GM21526 (cell line): ENCODE data around the gene RBM23.
A peak's percentile ranks its signal among the peaks of the same experiment; 100 is the strongest.

Source experiments
- ATAC-seq: cut with Tn5 transposase; IDR thresholded peaks from one replicate; pipeline ENCODE4 v1.9.1; 2021; ENCODE audit warnings: moderate library complexity; ENCODE audit not compliant: unreplicated experiment, low FRiP score

The RBM23 gene

DNA sequence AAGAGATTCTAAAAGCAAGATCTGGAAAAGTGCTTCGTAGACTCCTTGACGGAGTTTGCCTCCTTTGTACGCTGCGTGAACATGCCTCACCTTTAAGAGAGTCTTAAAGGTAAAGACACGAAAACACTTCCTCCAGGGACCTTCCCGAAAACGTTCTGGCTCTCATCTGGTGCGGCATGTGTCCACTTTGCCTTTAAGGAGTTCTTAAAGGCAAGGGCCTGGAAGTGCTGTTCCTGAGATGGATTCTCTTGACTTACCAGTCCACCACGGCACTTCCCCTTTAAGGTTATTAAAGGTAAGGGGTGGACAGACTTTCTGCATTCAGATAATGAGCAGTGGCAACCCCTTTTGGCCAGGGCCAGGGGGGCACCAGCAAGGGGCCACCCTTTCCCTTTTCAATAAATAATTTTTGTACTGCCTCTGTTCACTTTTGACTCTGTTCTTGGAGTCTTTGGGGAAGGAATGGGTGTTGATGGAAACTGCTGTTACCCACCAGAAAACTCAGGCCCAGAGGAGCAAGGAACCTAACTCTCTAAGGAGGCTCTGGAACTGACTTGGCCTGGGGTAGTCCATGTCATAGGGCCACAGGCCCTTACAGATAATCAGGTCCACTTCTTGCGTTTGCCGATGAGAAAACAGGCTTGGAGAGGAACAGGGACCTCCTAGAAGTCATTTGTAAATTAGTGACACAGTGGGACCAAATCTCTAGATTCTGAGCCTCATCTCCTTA is 31.5 kb downstream of the RBM23 start:
- peak; percentile 33 for ATAC-seq

DNA sequence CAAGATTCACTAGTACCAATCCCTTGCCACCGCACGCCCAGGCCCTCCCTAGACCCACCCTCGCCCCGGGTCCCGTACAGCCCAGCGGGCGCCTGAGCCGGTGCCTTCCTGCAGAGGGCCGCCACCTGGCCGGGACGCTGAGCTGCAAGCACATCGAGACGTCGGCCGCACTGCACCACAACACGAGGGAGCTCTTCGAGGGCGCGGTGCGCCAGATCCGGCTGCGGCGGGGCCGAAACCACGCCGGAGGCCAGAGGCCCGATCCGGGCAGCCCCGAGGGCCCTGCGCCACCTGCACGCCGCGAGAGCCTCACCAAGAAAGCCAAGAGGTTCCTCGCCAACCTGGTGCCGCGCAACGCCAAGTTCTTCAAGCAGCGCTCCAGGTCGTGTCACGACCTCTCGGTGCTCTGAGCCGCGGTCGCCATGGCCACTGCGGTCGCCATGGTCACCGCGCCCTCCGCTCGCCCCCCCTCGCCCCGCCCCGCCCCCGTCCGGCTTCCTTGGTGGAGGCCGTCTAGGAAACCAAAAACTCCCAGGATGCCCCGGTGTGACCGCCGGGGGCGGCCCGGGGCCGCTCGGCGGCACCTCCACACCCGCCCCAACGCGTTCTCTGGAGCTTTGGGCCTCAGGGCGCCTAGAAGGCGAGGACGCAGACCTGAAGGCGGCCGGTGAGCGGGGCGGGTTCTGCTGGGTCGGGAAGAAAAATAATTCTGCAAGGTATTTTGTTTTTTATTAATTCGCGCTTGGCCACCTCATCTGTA is 32.3 kb downstream of the RBM23 start:
- ATAC-seq = peak; percentile 38

DNA sequence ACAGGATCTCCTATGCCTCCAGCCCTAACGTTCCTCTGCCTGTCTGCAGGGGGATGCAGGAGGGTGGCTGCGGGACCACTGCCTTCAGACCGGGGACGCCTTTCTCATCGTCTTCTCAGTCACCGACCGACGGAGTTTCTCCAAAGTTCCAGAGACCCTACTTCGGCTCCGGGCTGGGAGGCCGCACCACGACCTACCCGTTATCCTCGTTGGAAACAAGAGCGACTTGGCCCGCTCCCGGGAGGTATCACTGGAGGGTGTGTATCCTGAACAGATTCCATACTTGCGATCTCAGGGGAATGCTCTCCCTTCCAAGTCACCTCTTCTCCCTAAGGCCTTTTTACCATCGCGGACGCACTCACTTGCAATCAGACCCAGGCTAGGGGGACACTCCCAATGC is 33.0 kb downstream of the RBM23 start:
- no peak for ATAC-seq

DNA sequence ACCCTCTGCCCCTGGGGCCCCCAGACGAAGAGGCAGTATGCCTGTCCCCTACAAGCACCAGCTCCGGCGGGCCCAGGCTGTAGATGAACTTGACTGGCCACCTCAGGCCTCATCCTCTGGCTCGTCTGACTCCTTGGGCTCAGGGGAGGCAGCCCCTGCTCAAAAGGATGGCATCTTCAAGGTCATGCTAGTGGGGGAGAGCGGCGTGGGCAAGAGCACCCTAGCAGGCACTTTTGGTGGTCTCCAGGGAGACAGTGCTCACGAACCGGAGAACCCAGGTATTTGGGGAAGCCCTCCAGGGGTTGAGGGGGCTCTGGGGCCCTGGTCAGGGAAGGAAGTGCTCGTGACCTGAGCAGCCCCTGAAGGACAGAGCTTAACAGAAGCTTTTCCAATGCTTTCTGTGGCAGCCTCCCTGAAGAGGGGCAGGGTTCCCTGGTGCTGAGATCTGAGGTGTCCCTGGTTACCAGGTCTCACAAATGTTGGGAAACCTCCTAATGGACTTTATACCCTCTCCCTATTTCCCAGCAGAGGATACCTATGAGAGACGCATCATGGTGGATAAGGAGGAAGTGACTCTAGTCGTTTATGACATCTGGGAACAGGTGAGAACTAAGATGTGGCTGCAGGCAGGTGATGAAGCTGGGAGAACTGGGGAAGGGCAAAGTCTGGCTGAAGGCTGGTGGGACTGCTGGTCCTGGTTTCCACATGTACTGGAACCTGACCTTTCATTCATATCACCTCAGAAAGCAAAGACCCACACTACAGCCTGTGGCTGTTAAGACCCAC is 34.0 kb downstream of the RBM23 start:
- ATAC-seq = no peak

DNA sequence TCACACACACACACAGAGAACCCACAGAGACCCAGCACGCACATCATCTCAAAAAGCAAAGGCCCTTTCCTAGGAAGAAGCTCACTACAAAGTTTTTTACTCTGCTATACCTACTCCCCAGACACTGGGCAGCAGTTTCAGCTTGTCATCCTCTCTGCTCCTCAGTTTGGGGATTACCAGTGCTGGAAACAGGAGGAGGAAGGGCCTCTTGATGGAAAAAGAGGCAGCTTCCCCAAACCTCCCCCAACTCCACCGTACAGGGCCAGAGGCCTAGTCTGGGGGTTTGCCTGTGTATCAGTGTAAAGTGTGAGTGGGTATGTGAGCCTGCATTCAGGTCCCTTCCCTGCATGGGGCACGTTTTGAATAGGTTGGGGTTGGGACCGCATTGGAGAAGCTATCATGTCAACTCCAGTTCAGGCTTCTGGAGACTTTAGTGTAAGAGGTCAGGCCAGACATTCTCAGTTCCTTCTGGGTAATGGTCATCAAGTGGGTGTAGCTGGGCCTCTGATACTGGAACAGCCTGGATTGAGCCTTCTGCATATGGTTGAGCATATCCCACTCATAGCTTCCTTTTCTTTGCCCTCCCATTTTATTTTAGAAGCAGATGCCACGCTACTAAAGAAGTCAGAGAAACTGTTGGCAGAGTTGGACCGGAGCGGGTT is 34.7 kb downstream of the RBM23 start:
- no peak for ATAC-seq

DNA sequence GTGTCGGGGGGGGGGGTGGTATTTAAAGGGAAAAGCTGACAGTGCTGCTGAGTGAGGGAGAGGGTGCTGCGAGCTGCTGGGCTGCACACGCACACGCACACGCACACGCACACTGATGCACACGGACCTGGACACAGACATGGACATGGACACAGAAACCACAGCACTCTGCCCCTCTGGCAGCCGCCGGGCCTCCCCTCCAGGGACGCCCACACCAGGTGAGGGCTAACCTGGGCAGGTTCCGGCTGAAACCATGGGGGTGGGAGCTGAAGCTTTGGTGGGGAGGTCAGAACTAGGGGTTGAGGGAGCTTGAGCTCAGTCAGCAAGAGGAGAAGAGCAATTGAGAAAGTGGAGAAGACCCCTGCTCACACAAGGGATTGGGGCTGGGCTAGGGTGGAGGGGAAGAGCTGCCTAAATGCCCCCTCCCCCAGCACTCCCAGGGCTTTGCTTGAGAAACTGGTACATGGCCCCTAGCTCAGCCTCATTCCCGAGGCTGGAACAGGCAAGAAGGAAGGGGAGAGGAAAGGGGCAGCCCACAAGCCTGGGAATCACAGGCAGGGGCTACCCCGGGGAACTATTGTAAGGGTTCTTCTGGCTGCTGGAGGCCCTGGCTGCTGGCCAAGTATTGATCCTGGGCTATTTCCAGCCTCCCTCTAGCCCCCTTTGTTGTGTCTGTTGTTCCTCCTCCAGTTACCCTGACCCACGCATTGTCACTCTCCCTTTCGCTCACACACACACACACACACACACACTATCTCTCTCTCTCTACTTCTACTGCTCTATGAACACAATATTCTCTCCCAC is 35.6 kb downstream of the RBM23 start, which contains the start of gene REM2:
TSS of gene REM2 (plus strand) at position 50 of the 804 bp plus-strand sequence. CDS start at position 116, 66 bp downstream.
- ATAC-seq = no peak

DNA sequence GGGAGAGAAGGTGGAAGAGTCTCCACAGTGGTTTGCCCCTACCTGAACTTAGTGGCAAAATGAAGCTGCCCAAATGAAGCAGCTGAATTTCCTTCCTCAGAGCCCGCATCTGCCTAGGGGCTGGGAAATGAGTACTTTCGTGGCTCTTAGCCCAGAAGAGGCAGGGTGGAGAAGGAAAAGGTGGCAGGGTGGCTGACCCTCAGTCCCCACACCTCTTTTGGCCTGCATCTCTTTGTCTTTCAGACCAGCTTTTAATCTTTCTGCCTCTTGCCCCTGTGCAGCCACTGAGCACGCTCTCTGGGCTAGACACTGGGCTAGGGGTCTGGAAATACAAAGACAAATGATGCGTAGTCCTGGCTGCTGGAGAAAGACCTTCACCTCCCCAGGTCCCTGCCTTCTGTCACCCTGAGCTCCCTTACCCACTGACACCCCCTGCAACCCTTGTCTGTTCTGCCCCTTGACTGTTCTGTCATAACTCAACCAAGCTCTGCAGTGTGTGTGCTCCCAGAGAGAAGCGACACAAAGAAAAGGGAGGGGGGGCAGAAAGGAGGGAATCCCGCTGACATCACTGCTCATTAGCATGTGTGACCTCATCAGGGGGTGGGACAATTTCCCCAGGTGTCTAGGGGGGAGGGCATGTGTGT is 36.3 kb downstream of the RBM23 start:
- ATAC-seq = no peak

DNA sequence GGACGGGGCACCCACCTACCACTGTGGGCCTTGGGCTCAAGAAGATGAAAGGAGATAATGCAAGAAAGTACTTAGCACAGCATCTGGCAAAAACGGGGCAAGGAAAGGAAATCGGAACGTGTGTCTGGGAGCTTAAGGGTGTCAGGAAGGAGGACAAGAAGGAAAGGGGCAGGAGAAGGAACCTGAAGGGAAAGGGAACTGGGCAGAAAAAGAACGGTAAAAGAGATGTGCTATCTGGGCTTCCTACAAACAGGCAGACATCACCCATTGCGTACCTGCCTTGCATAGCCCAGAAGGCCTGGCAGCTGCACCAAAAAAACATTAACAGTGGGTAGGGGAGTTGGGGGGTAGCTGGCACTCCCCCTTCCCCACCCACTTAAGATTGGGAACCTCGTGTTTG is 36.9 kb downstream of the RBM23 start:
- no peak for ATAC-seq

DNA sequence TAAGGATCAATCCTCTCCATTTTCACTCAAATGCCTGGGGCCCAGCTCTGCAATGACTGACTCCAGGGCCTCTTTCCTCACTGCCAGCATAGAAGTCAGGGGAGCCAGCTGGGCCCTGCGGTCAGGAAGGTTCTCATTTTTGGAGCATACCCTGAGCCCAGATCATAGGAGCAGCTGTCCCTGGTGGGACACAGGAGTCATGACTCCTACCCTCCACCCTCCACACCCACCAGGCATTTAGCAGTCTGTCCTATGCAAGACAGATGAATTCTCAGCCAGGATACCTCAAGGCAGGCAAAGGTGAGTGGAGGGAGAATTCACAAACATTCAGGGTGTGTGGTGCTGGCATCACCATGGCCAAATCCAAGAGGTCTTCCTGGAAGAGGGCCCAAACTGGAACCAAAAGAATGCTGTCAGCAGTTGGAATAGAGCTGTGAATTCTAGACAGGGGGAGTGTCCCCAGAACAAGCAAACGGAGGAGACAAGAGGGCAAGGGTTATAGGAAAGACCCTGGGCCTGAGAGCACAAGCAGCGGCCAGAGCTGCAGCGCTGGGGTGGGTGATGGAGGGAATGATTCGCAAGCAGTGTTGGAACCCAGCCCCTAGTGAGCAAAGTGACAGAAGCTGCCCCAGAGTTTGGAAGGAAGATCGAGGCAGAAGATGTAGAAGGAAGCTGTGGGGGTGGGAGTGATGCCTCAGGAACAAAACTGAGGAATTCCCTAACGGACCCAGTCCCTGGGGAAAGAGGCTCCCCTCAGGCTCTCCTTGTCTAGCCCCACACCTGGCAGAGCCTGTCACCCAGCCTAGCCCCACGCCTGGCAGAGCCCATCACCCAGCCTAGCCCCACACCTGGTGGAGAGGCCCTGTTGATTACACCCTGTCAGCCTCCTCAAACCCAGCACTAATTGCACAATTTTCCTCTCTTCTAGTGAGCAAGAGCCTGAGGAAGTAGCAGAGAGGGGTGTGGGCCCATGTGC is 40.4 kb downstream of the RBM23 start:
- ATAC-seq = no peak

DNA sequence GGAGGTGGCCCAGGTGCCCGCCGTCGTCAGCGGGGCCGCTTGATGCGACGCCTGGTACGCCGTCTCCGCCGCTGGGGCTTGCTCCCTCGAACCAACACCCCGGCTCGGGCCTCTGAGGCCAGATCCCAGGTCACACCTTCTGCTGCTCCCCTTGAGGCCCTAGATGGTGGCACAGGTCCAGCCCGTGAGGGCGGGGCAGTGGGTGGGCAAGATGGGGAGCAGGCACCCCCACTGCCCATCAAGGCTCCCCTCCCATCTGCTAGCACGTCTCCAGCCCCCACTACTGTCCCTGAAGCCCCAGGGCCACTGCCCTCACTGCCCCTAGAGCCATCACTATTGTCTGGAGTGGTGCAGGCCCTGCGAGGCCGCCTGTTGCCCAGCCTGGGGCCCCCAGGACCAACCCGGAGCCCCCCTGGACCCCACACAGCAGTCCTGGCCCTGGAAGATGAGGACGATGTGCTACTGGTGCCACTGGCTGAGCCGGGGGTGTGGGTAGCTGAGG is 41.9 kb downstream of the RBM23 start:
- ATAC-seq = no peak

DNA sequence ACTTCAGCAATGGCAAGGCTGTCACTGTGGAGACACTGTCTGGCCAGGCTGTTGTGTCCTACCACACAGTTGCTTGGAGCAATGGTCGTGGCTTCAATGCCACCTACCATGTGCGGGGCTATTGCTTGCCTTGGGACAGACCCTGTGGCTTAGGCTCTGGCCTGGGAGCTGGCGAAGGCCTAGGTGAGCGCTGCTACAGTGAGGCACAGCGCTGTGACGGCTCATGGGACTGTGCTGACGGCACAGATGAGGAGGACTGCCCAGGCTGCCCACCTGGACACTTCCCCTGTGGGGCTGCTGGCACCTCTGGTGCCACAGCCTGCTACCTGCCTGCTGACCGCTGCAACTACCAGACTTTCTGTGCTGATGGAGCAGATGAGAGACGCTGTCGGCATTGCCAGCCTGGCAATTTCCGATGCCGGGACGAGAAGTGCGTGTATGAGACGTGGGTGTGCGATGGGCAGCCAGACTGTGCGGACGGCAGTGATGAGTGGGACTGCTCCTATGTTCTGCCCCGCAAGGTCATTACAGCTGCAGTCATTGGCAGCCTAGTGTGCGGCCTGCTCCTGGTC is 43.1 kb downstream of the RBM23 start:
- ATAC-seq = no peak

DNA sequence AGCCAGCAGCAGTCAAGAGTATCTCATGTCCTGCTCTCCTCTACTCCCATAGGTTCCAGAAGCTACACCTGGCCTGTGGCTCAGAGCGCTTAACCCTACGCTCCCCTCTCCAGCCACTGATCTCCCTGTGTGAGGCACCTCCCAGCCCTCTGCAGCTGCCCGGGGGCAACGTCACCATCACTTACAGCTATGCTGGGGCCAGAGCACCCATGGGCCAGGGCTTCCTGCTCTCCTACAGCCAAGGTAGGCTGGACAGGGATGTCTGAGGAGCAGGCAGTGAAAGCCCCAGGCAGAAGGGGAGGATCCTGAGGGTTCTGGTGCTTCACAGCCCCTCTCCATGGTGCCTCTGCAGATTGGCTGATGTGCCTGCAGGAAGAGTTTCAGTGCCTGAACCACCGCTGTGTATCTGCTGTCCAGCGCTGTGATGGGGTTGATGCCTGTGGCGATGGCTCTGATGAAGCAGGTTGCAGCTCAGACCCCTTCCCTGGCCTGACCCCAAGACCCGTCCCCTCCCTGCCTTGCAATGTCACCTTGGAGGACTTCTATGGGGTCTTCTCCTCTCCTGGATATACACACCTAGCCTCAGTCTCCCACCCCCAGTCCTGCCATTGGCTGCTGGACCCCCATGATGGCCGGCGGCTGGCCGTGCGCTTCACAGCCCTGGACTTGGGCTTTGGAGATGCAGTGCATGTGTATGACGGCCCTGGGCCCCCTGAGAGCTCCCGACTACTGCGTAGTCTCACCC is 43.8 kb downstream of the RBM23 start:
- no peak for ATAC-seq

DNA sequence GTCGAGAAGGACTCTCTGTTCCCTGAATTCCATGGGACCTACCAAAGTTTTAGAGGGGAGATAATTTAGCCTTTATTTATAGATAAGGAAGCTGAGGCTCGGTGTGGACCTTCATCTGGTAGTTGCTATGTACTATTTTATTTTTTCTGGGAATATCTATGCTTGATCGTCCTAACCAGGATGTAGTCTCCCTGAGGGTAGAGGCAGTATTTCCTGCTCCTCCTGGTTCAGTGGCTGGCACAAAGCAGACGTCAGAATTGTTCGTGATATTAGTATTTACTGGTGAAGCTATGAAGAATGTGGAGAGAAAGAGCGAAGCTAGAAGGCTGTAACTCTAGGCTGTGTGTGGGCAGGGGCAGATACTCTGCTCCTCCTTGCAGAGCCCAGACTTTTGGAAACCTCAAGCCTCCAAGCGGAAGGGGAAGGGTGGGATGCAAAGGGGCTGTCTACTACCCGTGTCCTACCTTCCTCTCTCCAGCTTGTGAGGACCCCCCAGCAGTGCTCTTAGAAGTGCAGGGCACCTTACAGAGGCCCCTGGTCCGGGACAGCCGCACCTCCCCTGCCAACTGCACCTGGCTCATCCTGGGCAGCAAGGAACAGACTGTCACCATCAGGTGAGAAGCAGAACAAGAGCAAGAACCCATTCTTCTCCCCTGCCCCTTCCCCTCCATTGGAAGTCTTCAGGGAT is 46.0 kb downstream of the RBM23 start:
- ATAC-seq = no peak

DNA sequence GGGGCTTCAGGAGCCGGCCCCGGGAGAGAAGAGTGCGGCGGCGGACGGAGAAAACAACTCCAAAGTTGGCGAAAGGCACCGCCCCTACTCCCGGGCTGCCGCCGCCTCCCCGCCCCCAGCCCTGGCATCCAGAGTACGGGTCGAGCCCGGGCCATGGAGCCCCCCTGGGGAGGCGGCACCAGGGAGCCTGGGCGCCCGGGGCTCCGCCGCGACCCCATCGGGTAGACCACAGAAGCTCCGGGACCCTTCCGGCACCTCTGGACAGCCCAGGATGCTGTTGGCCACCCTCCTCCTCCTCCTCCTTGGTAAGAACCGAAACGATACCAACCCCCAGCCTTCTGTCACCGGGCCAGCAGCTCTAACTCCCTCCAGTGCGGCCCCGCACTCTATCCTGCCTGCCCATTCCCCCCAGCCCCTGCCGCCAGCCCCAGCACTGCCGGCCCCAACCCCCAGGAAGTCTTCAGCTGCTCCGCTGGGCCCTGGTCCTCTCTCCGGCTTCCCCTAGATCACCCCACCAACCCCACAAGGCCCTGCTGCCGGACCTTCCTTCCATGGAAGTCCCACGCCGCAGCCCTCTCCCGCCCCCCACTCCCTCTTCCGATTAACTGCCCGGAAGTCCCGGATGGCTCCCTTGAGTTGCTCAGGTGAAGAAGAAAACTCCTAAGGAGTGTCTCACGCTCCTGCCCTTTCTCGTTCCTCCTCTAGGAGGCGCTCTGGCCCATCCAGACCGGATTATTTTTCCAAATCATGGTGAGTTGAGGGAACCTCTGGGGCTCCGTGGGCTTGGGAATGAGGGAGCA is 46.7 kb downstream of the RBM23 start:
- ATAC-seq = peak; percentile 21

DNA sequence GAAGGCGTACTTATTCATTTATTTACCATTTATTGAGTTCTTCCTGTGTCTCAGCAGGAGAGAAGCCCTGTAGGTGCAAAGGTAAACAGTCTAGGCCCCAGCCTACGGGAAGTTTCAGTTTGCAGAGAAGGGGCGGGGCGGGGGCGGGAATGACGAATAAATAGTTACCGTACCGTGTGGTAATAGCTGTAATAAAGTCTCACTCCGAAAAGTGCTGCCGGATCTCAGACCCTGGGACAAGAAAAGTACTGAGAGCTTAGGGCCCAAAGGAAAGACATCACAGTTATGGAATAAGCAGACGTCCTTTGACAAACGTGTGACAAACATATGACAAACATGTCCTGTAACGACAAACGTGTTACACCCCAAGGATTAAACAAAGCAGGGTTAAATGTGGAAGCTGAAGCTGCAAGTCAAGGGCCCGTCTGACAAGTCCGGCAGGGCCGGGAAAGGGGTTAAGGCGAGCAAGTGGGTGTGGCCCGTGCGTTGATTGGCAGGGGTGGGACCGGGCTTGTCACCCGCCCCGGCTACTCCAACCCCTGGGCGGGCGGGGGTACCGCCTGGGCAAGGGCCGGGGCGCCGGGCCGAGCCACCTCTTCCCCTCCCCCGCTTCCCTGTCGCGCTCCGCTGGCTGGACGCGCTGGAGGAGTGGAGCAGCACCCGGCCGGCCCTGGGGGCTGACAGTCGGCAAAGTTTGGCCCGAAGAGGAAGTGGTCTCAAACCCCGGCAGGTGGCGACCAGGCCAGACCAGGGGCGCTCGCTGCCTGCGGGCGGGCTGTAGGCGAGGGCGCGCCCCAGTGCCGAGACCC is 47.5 kb downstream of the RBM23 start, which contains the start of gene LRP10:
TSS of gene LRP10 (plus strand) at position 517 of the 809 bp plus-strand sequence. CDS start 564 bp downstream, outside the sequence.
- ATAC-seq = peak; percentile 62
